Esophagus muscularis mucosa (tissue), 3 donors: ENCODE results near the gene NRG2.

Experiments
- CTCF ChIP-seq, 3 experiments: fragments of 200-600 bp in 2 of 3; fragments of 450-650 bp in 1 of 3; sonication (generic) in 2 of 3; IDR thresholded peaks; one replicate each; pipeline ENCODE4 v1.5.1; 2017 to 2019; ENCODE audit warnings: antibody characterized with exemption in 3 of 3, mild to moderate bottlenecking in 2 of 3, moderate library complexity in 1 of 3
- POLR2A ChIP-seq: fragments of 450-650 bp; IDR thresholded peaks from one replicate; pipeline ENCODE4 v1.6.1; 2017; ENCODE audit warnings: antibody characterized with exemption, moderate library complexity, mild to moderate bottlenecking, low read depth

GRCh38 chr5:139864716-139865483, 178.2 kb downstream of the NRG2 start:
- TF ChIP-seq CTCF (IDR thresholded peaks at IDR 0.05) (no peak), POLR2A (no peak)
